Pons (tissue), 1 donor: ENCODE results near the gene RBPJ.
"Not testable (repeated sequence)": the region's sequence is repeated elsewhere in the genome, so short reads cannot be mapped to it uniquely, and the experiment has no call there.

Source experiments
- DNase-seq: peaks from one replicate; pipeline ENCODE4 v3.0.0-alpha.2; 2016; ENCODE audit warnings: low spot score

The RBPJ gene

GRCh38 chr4:26342328-26343037, 21.7 kb downstream of the RBPJ start:
- DNase-seq, result peak; percentile 83

- DNase-seq, result peak; percentile 97
Observed at GRCh38 chr4:26343038-26343398, 22.2 kb downstream of the RBPJ start.

- no peak for DNase-seq
Observed at GRCh38 chr4:26344901-26345564, 24.2 kb downstream of the RBPJ start.

GRCh38 chr4:26345565-26345938, 24.7 kb downstream of the RBPJ start:
- peak; percentile 46 for DNase-seq

- DNase-seq, result peak; percentile 66
Observed at GRCh38 chr4:26346203-26346620, 25.4 kb downstream of the RBPJ start.

DNA sequence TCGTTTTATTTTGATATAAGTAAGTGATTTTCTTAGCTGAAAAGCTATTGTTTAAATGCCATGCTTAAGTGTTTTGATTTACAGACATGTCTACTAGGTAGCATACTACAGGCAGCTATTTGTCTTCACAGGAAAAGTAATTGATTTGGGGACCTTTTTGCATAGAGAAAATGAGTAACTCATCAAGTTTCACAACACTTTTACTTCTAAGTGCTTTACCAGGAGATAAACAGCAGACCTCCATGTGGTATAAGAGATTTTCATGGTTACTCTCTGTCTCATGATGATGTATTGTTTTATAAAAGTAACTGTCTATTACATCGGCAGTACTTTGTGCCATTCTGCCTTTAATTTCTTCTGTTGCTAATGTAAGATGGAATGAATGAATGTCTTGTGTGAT, 28.7 kb downstream of the RBPJ start:
- no peak for DNase-seq

DNA sequence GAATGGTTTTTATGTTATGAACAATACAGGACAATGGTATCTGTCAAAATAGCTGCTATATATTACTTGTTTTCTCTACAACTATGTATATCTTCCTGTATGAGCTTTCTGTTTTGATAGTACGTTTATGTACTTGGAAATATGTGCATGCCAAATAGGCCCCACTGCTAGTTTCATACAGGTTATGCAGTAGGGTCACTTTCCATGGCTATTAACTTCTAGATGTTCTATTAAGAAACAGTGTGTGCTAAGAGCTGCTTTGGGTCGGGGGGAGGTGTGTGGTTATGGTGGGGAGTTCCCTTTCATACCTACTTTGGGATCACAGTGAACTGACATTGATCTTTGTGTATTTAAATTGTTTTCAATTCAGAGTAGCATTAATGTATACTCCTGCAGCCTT, 30.9 kb downstream of the RBPJ start:
- DNase-seq, result no peak

- no peak for DNase-seq
Observed at GRCh38 chr4:26354491-26354890, 33.7 kb downstream of the RBPJ start.

GRCh38 chr4:26355392-26356052, 34.7 kb downstream of the RBPJ start:
- DNase-seq, result no peak

GRCh38 chr4:26356081-26356501, 35.3 kb downstream of the RBPJ start:
- DNase-seq, result no peak

- not testable (repeated sequence) for DNase-seq
Observed at GRCh38 chr4:26359521-26359920, 38.7 kb downstream of the RBPJ start.

DNA sequence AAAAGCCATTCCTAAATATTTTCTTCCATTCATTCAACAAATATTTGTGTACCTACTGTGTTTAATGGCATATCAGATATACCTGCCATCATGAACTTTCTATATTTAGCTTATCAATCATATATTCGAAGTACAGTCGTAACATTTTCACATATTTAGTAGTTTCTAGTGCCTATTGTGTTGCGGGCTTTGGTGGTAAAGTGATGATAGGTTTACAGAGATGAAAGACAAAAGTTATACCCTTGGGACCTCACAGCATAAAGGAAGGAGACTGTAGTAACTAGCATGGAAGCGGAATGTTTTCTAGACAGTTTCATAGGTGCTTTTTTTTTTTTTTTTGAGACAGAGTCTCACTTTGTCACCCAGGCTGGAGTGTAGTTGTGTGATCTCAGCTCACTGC, 39.5 kb downstream of the RBPJ start:
- no peak for DNase-seq

- DNase-seq, result no peak
Observed at GRCh38 chr4:26360864-26361263, 40.0 kb downstream of the RBPJ start.

- no peak for DNase-seq
Observed at GRCh38 chr4:26361297-26361696, 40.5 kb downstream of the RBPJ start.

DNA sequence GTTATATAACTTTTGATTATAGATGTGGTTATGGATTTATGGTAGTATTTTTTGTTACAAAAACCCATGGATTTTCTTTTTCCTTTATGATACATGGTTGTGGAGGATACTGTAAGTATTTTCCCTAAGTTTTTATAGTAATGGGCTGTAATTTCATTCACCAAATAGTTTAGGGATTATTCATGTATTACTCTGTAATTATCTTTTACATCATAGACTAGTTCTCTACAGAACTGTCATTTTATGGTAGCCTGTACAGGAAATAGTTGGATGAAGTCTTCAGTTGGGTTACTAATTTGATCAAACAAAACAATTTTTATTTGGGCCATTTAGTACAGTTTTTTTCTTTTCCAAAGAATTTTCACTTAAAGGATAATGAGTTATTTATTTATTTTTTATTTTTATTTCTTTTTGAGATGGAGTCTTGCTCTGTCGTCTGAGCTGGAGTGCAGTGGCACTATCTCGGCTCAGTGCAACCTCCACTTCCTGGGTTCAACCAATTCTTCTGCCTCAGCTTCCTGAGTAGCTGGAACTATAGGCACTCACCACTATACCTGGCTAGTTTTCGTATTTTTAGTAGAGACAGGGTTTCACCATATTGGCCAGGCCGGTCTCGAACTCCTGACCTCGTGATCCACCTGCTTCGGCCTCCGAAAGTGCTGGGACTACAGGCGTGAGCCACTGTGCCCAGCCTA, 42.1 kb downstream of the RBPJ start:
- DNase-seq, result no peak

DNA sequence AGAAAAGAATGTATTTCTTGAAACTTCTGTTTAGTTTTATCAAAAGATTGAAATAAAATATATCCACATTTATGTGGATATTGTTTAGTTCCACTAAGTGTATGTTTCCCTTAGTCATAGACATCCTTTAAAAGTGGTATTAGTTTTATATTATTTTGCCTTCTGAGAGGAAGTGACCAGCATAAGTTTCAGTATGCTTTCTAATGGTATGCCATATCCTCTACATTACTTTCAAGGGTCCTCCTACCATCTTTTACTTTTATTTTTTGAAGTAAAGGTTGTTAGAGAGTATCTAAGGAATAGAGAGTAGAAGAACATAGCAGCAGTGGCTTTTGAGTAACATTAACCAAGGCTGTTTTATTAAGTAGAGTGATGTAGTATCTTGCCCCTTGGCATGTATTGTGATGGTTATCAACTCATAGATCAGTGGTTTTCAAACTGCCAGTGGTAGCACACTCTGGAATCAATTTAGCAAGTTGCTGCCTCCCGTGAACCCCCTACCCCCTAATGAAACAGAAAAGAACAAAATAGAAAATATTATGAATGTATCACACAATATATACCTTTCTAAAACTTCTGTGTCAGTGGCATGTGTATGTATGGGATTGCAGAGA, 44.8 kb downstream of the RBPJ start:
- no peak for DNase-seq

DNA sequence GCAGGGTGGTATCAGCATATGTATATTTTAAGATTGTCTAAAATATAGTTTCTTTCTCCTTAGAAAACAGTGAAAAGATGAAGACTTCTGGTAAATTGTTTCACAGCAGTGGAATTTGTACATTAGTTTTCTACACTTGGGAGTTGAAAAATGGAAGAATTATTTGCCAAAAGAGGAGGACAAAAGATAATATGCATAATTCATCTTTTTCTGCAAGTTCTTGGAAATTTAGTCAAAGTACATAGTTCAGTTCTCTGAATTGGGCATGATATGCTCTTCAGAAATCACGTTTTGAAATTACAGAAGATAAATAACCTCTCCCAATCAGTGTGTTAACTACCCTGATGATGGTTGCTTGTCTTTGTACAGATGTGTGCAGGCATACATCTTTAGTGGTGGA, 47.0 kb downstream of the RBPJ start:
- DNase-seq, result no peak

GRCh38 chr4:26368685-26369084, 47.9 kb downstream of the RBPJ start:
- DNase-seq, result no peak

GRCh38 chr4:26369132-26369531, 48.3 kb downstream of the RBPJ start:
- no peak for DNase-seq

- peak; percentile 72 for DNase-seq
Observed at GRCh38 chr4:26369581-26369980, 48.8 kb downstream of the RBPJ start.

DNA sequence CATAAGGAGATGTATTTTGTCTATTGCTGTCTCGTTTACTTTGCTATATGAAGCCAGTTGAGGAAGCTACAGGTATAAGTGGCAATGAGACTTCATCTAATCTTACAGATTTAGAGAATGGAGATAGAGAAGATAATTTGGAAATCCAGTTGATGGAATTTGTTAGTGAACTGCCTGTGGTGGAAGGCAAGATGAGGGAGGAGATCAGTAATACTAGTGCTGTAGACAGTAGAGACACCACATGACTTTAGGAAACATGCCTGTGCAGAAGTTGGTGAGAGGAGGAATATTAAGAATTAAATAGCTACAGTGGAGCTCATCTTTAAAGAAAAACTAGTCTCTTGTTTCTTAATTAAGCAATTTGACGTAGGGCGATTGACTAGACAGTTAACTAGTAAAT, 51.3 kb downstream of the RBPJ start:
- DNase-seq, result no peak

DNA sequence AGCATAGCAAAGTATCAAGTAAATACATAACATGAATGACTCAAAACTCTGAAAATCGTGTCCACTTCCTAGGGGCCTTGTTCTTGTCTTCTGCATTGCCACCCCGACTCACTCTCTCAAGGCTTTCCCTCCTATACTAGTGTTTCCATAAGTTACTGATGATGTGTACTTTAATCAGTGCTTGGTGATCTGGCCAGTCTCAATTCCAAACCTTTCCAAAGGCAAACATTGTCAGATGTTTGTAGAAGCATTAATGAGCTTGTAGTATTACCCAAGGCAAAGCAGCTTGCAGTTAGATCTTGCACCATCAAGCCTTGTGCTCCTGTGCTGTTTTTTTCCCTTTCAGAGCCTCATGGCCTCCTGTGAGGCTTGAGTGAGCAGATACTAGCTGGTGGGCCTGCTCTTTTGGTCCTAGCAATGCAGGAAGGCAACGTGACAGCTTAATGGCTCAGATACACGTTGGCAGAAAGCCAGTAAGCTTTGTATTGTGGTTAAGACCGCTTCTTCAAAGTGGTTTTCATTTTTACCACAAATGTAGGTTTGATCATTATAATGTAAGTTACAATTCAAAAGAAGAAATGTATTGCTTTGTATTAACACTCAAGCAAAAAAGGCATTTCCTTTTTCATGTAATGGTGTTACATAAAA, 51.8 kb downstream of the RBPJ start:
- DNase-seq, result peak; percentile 56
